GM23248 (cell line): ENCODE results near the gene ADAT1. TPM values are rescaled to one million over a fixed set of nuclear protein-coding genes. Genes with fewer than 3 reads are reported as not detected.

Source experiments
- DNase-seq: peaks from one replicate; pipeline ENCODE4 v3.0.0-alpha.2; 2015
- H2AFZ ChIP-seq: fragments of 200-600 bp; sonication (generic); 2 replicates; pipeline ENCODE4 v1.6.1; 2016; ENCODE audit warnings: antibody characterized with exemption
- H3F3A ChIP-seq: fragments of 200-600 bp; sonication (generic); 2 replicates; pipeline ENCODE4 v1.6.1; 2016; ENCODE audit warnings: mild to moderate bottlenecking, antibody characterized with exemption, mixed run types; ENCODE audit not compliant: insufficient read depth
- H3K27ac ChIP-seq: fragments of 200-600 bp; sonication (generic); 2 replicates; pipeline ENCODE4 v1.5.1; 2016; ENCODE audit warnings: mild to moderate bottlenecking
- H3K27me3 ChIP-seq: fragments of 200-600 bp; sonication (generic); replicated peaks from 2 replicates; pipeline ENCODE4 v1.6.1; 2016; ENCODE audit warnings: mild to moderate bottlenecking; ENCODE audit not compliant: insufficient read depth
- H3K36me3 ChIP-seq: fragments of 200-600 bp; sonication (generic); 2 replicates; pipeline ENCODE4 v1.6.1; 2016; ENCODE audit warnings: low read depth, mild to moderate bottlenecking
- H3K4me1 ChIP-seq: fragments of 200-600 bp; sonication (generic); 2 replicates; pipeline ENCODE4 v1.6.1; 2016; ENCODE audit warnings: mild to moderate bottlenecking; ENCODE audit not compliant: insufficient read depth
- H3K4me2 ChIP-seq: fragments of 200-600 bp; sonication (generic); one replicate; pipeline ENCODE4 v1.6.1; 2016; ENCODE audit warnings: mild to moderate bottlenecking; ENCODE audit not compliant: unreplicated experiment
- H3K4me3 ChIP-seq: fragments of 200-600 bp; sonication (generic); 2 replicates; pipeline ENCODE4 v1.5.1; 2016; ENCODE audit warnings: mild to moderate bottlenecking
- H3K79me2 ChIP-seq: fragments of 200-600 bp; sonication (generic); 2 replicates; pipeline ENCODE4 v1.6.1; 2016; ENCODE audit warnings: mild to moderate bottlenecking; ENCODE audit not compliant: insufficient read depth
- H3K9ac ChIP-seq: fragments of 200-600 bp; sonication (generic); 2 replicates; pipeline ENCODE4 v1.6.1; 2016; ENCODE audit warnings: mild to moderate bottlenecking
- H3K9me2 ChIP-seq: fragments of 200-600 bp; sonication (generic); 2 replicates; pipeline ENCODE4 v1.6.1; 2016; ENCODE audit warnings: mixed run types, mild to moderate bottlenecking, moderate library complexity; ENCODE audit not compliant: insufficient read depth
- H3K9me3 ChIP-seq: fragments of 200-600 bp; sonication (generic); one replicate; pipeline ENCODE4 v1.6.1; 2017; ENCODE audit warnings: low read depth
- H4K20me1 ChIP-seq: fragments of 200-600 bp; sonication (generic); 2 replicates; pipeline ENCODE4 v1.6.0; 2016; ENCODE audit not compliant: insufficient read depth
- EZH2 ChIP-seq: fragments of 200-600 bp; sonication (generic); IDR thresholded peaks from 2 replicates; pipeline ENCODE4 v1.6.1; 2018; ENCODE audit warnings: antibody characterized with exemption, mild to moderate bottlenecking; ENCODE audit not compliant: insufficient read depth, poor library complexity, severe bottlenecking
- EZH2phosphoT487 ChIP-seq: fragments of 200-600 bp; sonication (generic); IDR thresholded peaks from 2 replicates; pipeline ENCODE4 v1.6.1; 2018; ENCODE audit warnings: antibody characterized with exemption, moderate library complexity, mild to moderate bottlenecking, low read depth; ENCODE audit not compliant: insufficient read depth
- whole genome bisulfite sequencing, 2 experiments: methylation state at CpG; one replicate each; pipeline ENCODE4 v1.1.6; 2015 to 2017; ENCODE audit warnings: low lambda C conversion rate in 2 of 2, low coverage in 1 of 2; ENCODE audit errors: missing lambda C conversion rate in 2 of 2; 5-methylcytosine and 5-hydroxymethylcytosine counted together
- in situ Hi-C: fragments of 300-500 bp; cut with MboI; formaldehyde crosslinking; loops from 2 replicates; pipeline ENCODE4 v1.15.0; 2020
- polyA plus RNA-seq: library from polyadenylated mRNA; unstranded; fragments of >200 nt; fragmentation: Nextera tagmentation; extraction: Ambion mirVana; gene quantifications from 2 replicates; pipeline ENCODE4 v1.2.1, GENCODE V29; 2016
- total RNA-seq: library from RNA; depleted of rRNA; stranded (reverse); fragments of >200 nt; shearing (Covaris generic); gene quantifications from 2 replicates; pipeline ENCODE4 v1.2.3, GENCODE V29; 2014

Gene ADAT1
- total and polyA plus RNA-seq, 2 experiments from 2014 or later = 18.9 to 31.3 TPM

- Histone ChIP-seq H3K4me1 (no peaks in the 10 kb centered on the region), H2AFZ (no peak overlapping the region), H3K79me2 (peaks cover 16% of the 10 kb centered on the region; the same call in 1 of the 2 replicates), H3K9ac (no peak overlapping the region), H3K9me2 (no peaks in the 10 kb centered on the region), H4K20me1 (no peaks in the 10 kb centered on the region), H3K4me3 (no peak overlapping the region), H3K36me3 (peaks cover 26% of the 10 kb centered on the region), H3F3A (no peaks in the 10 kb centered on the region), H3K27ac (no peak overlapping the region), H3K9me3 (no peaks in the 10 kb centered on the region), H3K27me3 (no peaks in the 10 kb centered on the region), H3K4me2 (no peak overlapping the region)
- in situ Hi-C loops = no loop called here
- no peak for DNase-seq
- 98 to 99% methylated on average over 2 of the region's 2 CpGs for WGBS, 2 experiments
- no peak for TF ChIP-seq EZH2phosphoT487
- no peak for TF ChIP-seq EZH2
Measured at GRCh38 chr16:75578725-75579124, 44.4 kb downstream of the ADAT1 start.

GRCh38 chr16:75578212-75578611 lies 44.9 kb downstream of the ADAT1 start:
- Histone ChIP-seq H3K79me2 (peaks cover 21% of the 10 kb centered on the region), H3K9ac (no peak overlapping the region), H4K20me1 (0 out of 2 replicates have a peak, but pooled peaks cover 3% of the 10 kb centered on the region), H3K36me3 (peaks cover 32% of the 10 kb centered on the region), H3K9me2 (no peaks in the 10 kb centered on the region), H3F3A (no peaks in the 10 kb centered on the region), H3K4me3 (no peak overlapping the region), H3K4me1 (no peaks in the 10 kb centered on the region), H3K27me3 (no peaks in the 10 kb centered on the region), H2AFZ (no peak overlapping the region), H3K27ac (no peak overlapping the region), H3K9me3 (no peaks in the 10 kb centered on the region), H3K4me2 (no peak overlapping the region)
- no peak for DNase-seq
- 95 to 98% methylated on average over 7 of the region's 7 CpGs for WGBS, 2 experiments
- TF ChIP-seq EZH2 = no peak
- in situ Hi-C loops = no loop called here

- no peak overlapping the region for H2AFZ ChIP-seq
- H3K9me3 ChIP-seq = no peaks in the 10 kb centered on the region
- H3K4me3 ChIP-seq = no peak overlapping the region
- H3K79me2 ChIP-seq = peaks cover 37% of the 10 kb centered on the region
- in situ Hi-C loops = no loop called here
- H3F3A ChIP-seq = no peaks in the 10 kb centered on the region
- H3K4me2 ChIP-seq = no peak overlapping the region
- H4K20me1 ChIP-seq = 0 out of 2 replicates have a peak, but pooled peaks cover 4% of the 10 kb centered on the region
- H3K9ac ChIP-seq = no peak overlapping the region
- peaks cover 44% of the 10 kb centered on the region for H3K36me3 ChIP-seq
- 56% methylated on average over 3 of the region's 3 CpGs for WGBS, 2 experiments
- no peaks in the 10 kb centered on the region for H3K4me1 ChIP-seq
- H3K27ac ChIP-seq = no peak overlapping the region
- no peak for TF ChIP-seq EZH2phosphoT487
- TF ChIP-seq EZH2 = no peak
- H3K9me2 ChIP-seq = no peaks in the 10 kb centered on the region
- H3K27me3 ChIP-seq = no peaks in the 10 kb centered on the region
- no peak for DNase-seq
Measured at GRCh38 chr16:75576384-75576811, 46.7 kb downstream of the ADAT1 start.

- Histone ChIP-seq H3K27ac (no peak overlapping the region), H3K4me1 (no peaks in the 10 kb centered on the region), H4K20me1 (0 out of 2 replicates have a peak, but pooled peaks cover 4% of the 10 kb centered on the region), H3K4me2 (no peak overlapping the region), H3F3A (no peaks in the 10 kb centered on the region), H3K4me3 (no peak overlapping the region), H3K27me3 (no peaks in the 10 kb centered on the region), H3K9me3 (no peaks in the 10 kb centered on the region), H3K9me2 (no peaks in the 10 kb centered on the region), H3K36me3 (peaks cover 48% of the 10 kb centered on the region), H3K9ac (no peak overlapping the region), H3K79me2 (peaks cover 41% of the 10 kb centered on the region), H2AFZ (no peak overlapping the region)
- WGBS, 2 experiments = 51 to 55% methylated on average over 3 of the region's 3 CpGs
- DNase-seq = no peak
- in situ Hi-C loops = no loop called here
- TF ChIP-seq EZH2 (no peak), EZH2phosphoT487 (no peak)
Measured at GRCh38 chr16:75575958-75576357, 47.1 kb downstream of the ADAT1 start.

GRCh38 chr16:75573955-75574354 lies 49.1 kb downstream of the ADAT1 start:
- in situ Hi-C loops = no loop called here
- H3K79me2 ChIP-seq = peaks cover 59% of the 10 kb centered on the region
- H3K4me2 ChIP-seq = no peak overlapping the region
- no peaks in the 10 kb centered on the region for H3K4me1 ChIP-seq
- no peak overlapping the region for H3K27ac ChIP-seq
- H3K36me3 ChIP-seq = peaks cover 64% of the 10 kb centered on the region
- no peaks in the 10 kb centered on the region for H3K9me3 ChIP-seq
- no peak overlapping the region for H2AFZ ChIP-seq
- H3K9me2 ChIP-seq = no peaks in the 10 kb centered on the region
- TF ChIP-seq EZH2phosphoT487 (no peak), EZH2 (no peak)
- no peak overlapping the region for H3K9ac ChIP-seq
- H3F3A ChIP-seq = no peaks in the 10 kb centered on the region
- DNase-seq = no peak
- 0 out of 2 replicates have a peak, but pooled peaks cover 4% of the 10 kb centered on the region for H4K20me1 ChIP-seq
- no peaks in the 10 kb centered on the region for H3K27me3 ChIP-seq
- no peak overlapping the region for H3K4me3 ChIP-seq
- WGBS, 2 experiments = 59 to 69% methylated on average over 5 of the region's 5 CpGs
